Measurements from ENCODE around the gene KCNIP4. TPM values are rescaled to one million over a fixed set of nuclear protein-coding genes. Genes with fewer than 3 reads are reported as not detected.
A peak's percentile ranks its signal among the peaks of the same experiment; 100 is the strongest.

KCNIP4 gene
- total RNA-seq, 6 experiments from 2014 or later: not detected

- DNase-seq (no peak), ATAC-seq (peak in 2 of 4 donors; percentile 29 to 73)
- TF ChIP-seq, protein P1, sequence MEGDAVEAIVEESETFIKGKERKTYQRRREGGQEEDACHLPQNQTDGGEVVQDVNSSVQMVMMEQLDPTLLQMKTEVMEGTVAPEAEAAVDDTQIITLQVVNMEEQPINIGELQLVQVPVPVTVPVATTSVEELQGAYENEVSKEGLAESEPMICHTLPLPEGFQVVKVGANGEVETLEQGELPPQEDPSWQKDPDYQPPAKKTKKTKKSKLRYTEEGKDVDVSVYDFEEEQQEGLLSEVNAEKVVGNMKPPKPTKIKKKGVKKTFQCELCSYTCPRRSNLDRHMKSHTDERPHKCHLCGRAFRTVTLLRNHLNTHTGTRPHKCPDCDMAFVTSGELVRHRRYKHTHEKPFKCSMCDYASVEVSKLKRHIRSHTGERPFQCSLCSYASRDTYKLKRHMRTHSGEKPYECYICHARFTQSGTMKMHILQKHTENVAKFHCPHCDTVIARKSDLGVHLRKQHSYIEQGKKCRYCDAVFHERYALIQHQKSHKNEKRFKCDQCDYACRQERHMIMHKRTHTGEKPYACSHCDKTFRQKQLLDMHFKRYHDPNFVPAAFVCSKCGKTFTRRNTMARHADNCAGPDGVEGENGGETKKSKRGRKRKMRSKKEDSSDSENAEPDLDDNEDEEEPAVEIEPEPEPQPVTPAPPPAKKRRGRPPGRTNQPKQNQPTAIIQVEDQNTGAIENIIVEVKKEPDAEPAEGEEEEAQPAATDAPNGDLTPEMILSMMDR (IDR thresholded peaks at IDR 0.05): no peak
- TF ChIP-seq POLR2A (IDR thresholded peaks at IDR 0.05): no peak
- WGBS (ENCODE audit: insufficient coverage, low coverage, low lambda C conversion rate, missing lambda C conversion rate): 18% methylated on average over 2 of the region's 2 CpGs
- H3K4me3 ChIP-seq: no peak overlapping the region
- intact Hi-C loops (cut with DNase I): no loop called here
- H3K27me3 ChIP-seq: no peaks in the 10 kb centered on the region
- no peaks in the 10 kb centered on the region for H3K36me3 ChIP-seq
- no peak overlapping the region for H3K27ac ChIP-seq
- H3K9me3 ChIP-seq: no peaks in the 10 kb centered on the region
- H3K4me1 ChIP-seq: no peaks in the 10 kb centered on the region
These were observed 291.7 kb downstream of the KCNIP4 start for GRCh38 chr4:21656832-21657231.

- Histone ChIP-seq H3K4me1 (no peaks in the 10 kb centered on the region), H3K36me3 (no peaks in the 10 kb centered on the region), H3K27ac (no peak overlapping the region), H3K27me3 (no peaks in the 10 kb centered on the region), H3K4me3 (no peak overlapping the region), H3K9me3 (no peaks in the 10 kb centered on the region)
- TF ChIP-seq, protein P1 (IDR thresholded peaks at IDR 0.05): no peak
- TF ChIP-seq POLR2A (IDR thresholded peaks at IDR 0.05): no peak
- DNase-seq (no peak), ATAC-seq (no peak)
- WGBS (ENCODE audit: insufficient coverage, low coverage, low lambda C conversion rate, missing lambda C conversion rate): 23% methylated on average over 4 of the region's 4 CpGs
- intact Hi-C loops (cut with DNase I): no loop called here
These were observed 293.5 kb downstream of the KCNIP4 start for GRCh38 chr4:21655031-21655430.

DNA sequence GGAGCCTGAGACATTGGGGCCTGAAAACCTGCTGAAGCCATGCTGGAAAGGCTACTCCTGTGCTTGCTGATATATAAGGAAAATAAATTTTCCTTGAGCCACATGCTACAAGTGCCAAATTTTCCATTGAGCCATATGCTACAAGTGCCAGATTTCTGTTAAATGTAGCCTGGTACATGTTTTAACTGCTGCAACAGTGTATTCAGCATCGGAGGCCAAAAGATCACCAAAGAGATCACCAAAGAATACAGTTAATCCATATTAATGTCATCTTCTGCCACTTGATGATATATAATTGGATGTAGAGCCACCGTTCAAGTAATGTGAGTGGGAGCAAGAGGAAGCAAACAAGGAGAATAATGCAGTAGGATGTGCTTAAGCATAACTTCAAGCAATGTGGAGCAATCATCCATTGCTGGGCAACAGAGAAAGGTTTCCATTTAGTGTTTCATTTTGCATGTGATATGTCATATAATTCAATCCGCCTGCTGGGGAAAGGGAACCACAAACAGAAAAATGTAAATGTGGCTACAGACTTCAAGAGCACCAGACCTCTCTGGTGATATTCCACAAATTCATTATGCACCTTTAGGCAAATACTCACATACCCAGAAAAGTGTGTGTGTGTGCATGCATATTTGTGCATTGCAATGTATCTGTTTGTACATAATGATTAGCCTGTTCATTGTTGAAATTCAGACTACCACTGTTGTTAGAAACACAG is 295.9 kb downstream of the KCNIP4 start:
- no peaks in the 10 kb centered on the region for H3K36me3 ChIP-seq
- H3K27me3 ChIP-seq: no peaks in the 10 kb centered on the region
- H3K9me3 ChIP-seq: no peaks in the 10 kb centered on the region
- no peak for TF ChIP-seq POLR2A (IDR thresholded peaks at IDR 0.05)
- TF ChIP-seq, protein P1 (IDR thresholded peaks at IDR 0.05): no peak
- H3K4me3 ChIP-seq: no peak overlapping the region
- no peak overlapping the region for H3K27ac ChIP-seq
- no peak for ATAC-seq
- intact Hi-C loops (cut with DNase I): no loop called here
- 48% methylated on average over 3 of the region's 3 CpGs for WGBS (ENCODE audit: insufficient coverage, low coverage, low lambda C conversion rate, missing lambda C conversion rate)
- DNase-seq: no peak
- no peaks in the 10 kb centered on the region for H3K4me1 ChIP-seq

- no peaks in the 10 kb centered on the region for H3K36me3 ChIP-seq
- H3K27me3 ChIP-seq: no peaks in the 10 kb centered on the region
- DNase-seq (no peak), ATAC-seq (no peak)
- no peaks in the 10 kb centered on the region for H3K4me1 ChIP-seq
- 41% methylated on average over 2 of the region's 2 CpGs for WGBS (ENCODE audit: insufficient coverage, low coverage, low lambda C conversion rate, missing lambda C conversion rate)
- no peak overlapping the region for H3K27ac ChIP-seq
- TF ChIP-seq POLR2A (IDR thresholded peaks at IDR 0.05): no peak
- TF ChIP-seq, protein P1 (IDR thresholded peaks at IDR 0.05): no peak
- intact Hi-C loops (cut with DNase I): no loop called here
- no peaks in the 10 kb centered on the region for H3K9me3 ChIP-seq
- no peak overlapping the region for H3K4me3 ChIP-seq
These were observed 299.0 kb downstream of the KCNIP4 start for GRCh38 chr4:21649391-21650090.
